Stimulated activated CD4-positive, alpha-beta T cell treated with anti-CD3 and anti-CD28 coated beads, TNF-alpha, amount 100 ng/mL, for 48 hours (primary cell): Measurements from ENCODE around the gene CAMSAP1.

Source experiments
- DNase-seq, 3 donors: peaks; one replicate each; pipeline ENCODE4 v3.0.0-alpha.2; 2020; ENCODE audit warnings: low read depth in 3 of 3

CAMSAP1 gene

DNA sequence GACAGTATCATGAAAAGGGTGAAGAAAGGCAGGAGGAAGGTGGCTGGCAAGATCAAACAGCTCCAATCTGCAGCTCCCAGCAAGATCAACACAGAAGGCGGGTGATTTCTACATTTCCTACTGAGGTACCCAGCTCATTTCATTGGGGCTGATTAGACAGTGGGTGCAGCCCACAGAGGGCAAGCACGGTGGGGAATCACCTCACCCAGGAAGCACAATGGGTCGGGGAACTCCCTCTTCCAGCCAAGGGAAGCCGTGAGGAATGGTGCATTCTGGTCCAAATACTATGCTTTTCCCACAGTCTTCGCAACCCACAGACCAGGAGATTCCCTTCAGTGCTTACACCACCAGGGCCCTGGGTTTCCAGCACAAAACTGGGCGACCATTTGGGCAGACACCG lies 66.8 kb downstream of the CAMSAP1 start:
- no peak for DNase-seq

- no peak for DNase-seq
These were observed 67.2 kb downstream of the CAMSAP1 start for GRCh38 chr9:135840107-135840506.

GRCh38 chr9:135839516-135839915 lies 67.8 kb downstream of the CAMSAP1 start:
- no peak for DNase-seq

DNA sequence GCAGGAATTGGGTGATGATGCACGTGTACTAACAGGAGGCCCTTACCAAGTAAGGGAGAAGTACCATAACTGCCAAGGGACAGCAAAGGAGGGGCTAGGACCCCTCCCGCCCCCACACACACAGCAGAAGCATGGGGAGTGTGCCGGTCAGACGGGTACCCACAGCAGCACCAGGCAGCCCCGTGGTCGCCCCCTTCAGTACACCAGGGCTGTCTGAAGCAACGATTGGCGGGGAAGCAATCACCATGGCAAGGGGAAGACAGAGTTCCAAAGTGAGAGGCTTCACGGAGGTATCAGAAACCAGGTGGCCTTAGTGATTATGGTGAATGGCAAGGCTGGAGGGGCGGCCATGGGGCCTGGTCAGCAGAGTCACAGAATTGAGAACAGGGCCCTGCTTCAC lies 72.2 kb downstream of the CAMSAP1 start:
- DNase-seq = no peak

GRCh38 chr9:135833864-135834263 lies 73.5 kb downstream of the CAMSAP1 start:
- no peak for DNase-seq

GRCh38 chr9:135830496-135830895 lies 76.8 kb downstream of the CAMSAP1 start:
- DNase-seq = no peak

DNA sequence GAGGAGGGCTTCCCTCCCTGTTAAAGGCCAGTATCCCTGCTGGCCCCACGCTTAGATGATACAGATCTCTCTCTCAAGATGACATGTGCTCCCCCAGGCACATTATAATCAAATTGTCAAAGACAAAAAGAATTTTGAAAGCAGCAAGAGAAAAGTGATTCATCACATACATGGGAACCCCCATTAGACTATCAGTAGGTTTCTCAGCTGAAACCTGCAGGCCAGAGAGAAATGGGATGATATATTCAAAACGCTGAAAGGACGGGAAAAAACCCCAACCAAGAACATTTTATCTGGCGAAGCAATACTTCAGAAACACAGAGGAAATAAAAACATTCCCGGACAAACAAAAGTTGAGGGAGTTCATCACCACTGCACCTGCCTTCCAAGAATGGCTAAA lies 78.7 kb downstream of the CAMSAP1 start:
- no peak for DNase-seq

DNA sequence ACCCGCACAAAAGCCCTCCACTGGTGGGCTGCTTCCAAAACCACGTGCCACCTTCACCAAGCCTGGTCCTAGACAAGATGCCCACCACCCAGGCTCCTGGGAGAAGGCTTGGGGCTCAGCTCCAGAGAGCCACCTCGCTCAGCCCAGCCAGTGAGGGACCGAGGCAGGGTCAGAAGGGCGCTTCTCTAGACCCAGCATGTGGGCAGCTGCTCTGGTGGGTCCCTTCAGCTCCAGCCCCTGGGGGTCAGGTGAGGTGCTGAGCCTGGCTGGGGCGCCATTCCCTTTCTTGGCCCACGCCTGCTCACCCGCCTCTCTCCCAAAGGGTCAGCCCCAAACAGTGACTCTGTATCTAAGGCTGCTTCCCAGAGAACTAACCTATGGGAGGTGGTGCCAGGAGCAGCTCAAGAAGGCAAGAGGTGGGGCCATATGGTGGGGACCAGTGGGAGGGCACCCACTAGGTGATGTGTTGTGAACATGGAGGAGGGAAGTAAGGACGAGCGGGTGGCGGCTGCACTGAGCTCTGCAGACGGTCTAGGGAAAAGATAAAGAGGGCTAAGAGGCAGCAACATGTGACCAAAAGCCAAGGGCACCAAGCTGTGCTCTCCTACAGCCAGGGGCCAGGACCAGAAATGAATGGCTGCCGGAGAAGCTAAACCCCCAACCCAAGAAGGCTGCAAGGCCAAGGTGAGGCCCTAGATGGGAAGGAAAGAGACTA lies 79.3 kb downstream of the CAMSAP1 start:
- no peak for DNase-seq

DNA sequence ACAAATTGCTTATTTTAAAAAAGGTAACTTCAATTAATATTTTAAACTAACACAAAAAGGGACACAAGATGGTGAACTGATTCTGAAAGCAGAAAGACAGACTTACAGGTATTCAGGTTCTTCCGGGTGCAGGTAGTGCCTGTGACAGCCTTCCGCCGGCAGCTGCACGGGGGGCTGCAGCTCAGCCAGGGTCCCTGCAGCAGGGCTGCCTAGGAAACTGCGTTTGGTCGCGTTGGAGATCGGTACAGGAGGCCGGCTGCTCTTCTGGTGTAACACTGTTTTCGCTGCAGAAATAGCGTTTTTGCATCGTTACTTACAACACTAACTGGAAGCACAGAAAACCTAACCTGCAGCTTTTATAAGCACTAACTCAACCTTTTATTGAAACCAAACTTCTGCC lies 80.0 kb downstream of the CAMSAP1 start:
- no peak for DNase-seq

GRCh38 chr9:135826188-135826545 lies 81.2 kb downstream of the CAMSAP1 start:
- DNase-seq = no peak

GRCh38 chr9:135825435-135826187 lies 81.7 kb downstream of the CAMSAP1 start:
- DNase-seq = no peak

DNA sequence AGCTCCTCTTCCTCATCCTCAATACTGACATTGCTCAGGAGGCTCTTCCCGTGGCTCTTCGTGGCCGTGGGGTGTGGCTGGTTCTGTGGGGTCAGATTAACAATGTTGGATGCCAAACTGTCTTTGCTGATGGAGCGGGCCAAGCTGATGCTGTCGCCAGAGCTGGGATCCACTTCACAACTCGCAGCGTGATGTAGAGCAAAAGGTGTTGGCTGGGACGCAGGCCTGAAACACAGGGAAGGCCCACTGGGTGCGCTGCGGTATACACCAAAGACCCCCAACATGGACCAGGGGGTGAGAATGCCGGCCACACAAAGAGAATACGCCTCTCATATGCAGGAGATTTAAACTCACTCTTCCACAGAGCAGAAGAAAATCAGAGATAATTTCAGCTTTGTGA lies 84.3 kb downstream of the CAMSAP1 start:
- DNase-seq = no peak

DNA sequence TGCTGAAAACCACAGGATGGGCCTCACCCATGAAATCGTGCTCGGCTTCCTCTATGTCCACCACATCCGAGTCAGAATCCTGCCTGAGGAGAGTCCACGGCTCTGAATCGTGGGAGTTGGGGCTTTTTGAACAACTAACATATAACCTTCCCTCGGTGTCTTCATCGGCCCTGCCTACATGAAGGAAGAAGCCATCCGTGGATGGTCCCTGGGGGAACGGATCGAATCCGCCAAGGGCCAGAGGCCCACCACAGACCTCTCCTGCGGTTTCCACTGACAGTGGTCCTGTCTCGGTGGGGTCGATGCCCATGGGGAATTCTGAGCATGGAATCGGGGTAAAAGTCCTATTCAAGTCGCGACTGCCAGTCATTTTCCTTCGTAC lies 85.0 kb downstream of the CAMSAP1 start:
- DNase-seq = no peak

GRCh38 chr9:135821733-135822373 lies 85.5 kb downstream of the CAMSAP1 start:
- DNase-seq = no peak

- DNase-seq = no peak
These were observed 86.2 kb downstream of the CAMSAP1 start for GRCh38 chr9:135821116-135821515.

- DNase-seq = no peak
These were observed 86.7 kb downstream of the CAMSAP1 start for GRCh38 chr9:135820661-135821060.

DNA sequence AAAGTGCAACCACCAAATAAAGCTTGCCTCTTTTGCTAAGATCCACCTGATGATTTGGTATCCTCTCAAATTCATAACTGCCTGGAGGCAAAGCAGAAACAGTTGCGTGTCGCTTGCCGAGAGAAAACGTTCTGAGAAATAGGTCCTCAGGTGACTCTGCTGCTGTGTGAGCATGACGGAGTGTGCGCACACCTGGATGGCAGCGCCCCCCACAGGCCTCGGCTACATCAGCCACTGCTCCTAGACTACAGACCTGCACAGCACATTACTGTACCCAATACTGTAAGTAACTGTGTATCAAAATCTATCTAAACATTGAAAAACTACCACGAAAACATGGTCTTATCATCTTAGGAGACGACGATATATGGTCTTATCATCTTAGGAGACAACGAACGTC lies 87.4 kb downstream of the CAMSAP1 start:
- no peak for DNase-seq

DNA sequence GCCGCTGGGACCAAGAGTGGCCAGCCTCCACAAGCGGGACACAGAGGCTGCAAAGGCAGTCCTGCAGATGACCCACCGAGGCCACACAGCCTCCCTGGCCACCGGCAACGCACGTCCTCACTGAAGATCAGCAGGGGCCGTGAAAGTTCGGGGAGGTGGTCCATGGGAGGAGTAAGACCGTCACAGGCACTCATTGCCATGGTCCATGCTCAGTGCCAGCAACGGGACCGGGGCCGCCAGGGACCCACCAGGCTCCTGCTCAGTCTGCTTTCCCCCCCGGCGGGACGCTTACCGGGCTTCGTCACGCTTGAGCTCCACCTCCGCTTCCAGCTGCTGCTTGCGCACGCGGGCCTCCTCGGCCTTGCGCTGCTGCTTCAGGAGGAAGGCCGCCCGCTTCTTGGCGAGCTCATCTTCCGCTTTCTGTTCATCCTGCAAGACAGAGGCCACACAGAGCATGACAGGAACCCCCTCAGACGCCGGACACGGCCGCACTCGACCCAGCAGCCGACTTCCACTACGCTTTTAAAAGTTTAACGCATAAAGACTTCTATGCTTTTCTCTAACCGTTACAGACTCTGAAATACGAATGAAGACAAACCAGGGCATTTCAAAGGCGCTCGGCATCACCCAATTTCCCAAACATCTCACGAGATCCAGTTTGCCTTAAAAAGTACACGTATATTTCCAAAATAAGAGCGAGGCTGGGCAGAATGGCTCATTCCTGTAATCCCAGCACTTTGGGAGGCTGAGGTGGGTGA lies 88.4 kb downstream of the CAMSAP1 start:
- DNase-seq = no peak

DNA sequence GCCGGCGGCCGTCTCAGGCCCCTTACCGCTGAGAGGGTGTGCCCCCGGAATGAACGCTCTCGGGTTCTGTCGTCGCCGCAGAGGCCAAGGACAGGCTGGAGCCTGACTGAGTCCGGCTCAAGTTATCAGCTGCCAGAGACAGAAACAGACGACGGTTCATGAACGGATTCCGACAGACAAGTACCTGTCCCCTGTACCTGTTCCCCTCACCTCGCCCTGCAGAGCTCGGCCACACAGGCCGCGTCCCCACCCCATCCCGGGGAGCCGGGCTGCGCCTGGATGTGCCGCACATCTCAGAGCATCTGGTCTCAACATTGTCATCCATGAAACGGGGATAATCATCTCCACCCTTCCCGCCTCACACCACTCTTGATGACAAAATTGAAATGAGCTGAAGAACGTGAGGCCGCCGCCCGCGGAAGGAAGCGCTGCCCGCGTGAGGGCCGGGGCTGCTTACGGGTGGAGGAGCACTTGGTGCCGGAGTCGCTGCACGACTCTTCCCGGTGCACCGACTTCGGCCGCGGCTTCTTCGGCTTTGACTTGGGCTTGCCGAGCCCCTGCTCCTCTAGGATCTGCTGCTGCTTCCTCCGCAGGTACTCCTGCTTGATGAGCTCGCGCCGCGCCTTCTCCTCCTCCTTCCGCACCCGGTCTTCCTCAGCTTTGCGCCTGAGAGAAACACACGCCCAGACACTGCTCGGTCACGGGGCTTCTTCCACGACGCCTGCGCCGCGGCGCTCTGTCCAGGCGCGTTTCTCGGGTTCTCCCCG lies 89.2 kb downstream of the CAMSAP1 start:
- no peak for DNase-seq

- no peak for DNase-seq
These were observed 90.7 kb downstream of the CAMSAP1 start for GRCh38 chr9:135816651-135816970.

- DNase-seq = no peak
These were observed 91.3 kb downstream of the CAMSAP1 start for GRCh38 chr9:135815830-135816650.
